Measurements from ENCODE around the gene CROCC.

Gene CROCC

DNA sequence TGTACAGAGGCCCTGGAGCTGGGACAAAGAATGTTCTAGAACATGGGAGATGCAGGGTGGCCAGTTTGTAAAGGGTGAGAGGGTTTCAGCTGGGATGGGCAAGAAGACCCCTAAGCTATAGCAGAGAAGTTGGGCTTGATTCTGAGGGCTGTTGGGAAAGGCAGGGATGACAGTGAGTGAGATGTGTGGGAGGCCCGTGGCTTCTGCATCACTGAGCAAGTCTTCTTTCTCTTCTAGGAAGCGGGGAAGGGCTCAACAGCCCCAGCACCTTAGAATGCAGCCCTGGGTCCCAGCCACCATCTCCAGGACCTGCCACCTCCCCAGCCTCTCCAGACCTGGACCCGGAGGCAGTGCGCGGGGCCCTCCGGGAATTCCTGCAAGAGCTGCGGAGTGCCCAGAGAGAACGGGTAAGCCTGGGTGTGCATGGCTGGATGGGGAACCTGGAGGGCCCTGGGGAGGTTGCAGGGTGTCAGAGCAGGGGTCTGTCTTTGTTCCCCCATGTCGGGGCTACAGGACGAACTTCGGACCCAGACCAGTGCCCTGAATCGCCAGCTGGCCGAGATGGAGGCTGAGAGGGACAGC lies 43.8 kb downstream of the CROCC start:
- FAIRE-seq (no peak), DNase-seq (ENCODE audit: insufficient read length, low spot score) (no peak)

- no peak for FAIRE-seq
- no peak for DNase-seq (ENCODE audit: insufficient read length, low spot score)
Measured at GRCh38 chr1:16966282-16966681, 44.6 kb downstream of the CROCC start.

GRCh38 chr1:16967095-16967575 lies 45.4 kb downstream of the CROCC start:
- no peak for FAIRE-seq
- no peak for DNase-seq (ENCODE audit: insufficient read length, low spot score)

GRCh38 chr1:16967962-16968361 lies 46.2 kb downstream of the CROCC start:
- FAIRE-seq: no peak
- no peak for DNase-seq (ENCODE audit: insufficient read length, low spot score)

GRCh38 chr1:16968372-16968771 lies 46.6 kb downstream of the CROCC start:
- FAIRE-seq: no peak

GRCh38 chr1:16969057-16969611 lies 47.4 kb downstream of the CROCC start:
- FAIRE-seq (no peak), DNase-seq (ENCODE audit: insufficient read length, low spot score) (no peak)

More at GRCh38 chr1:16968372-16968771, 46.6 kb downstream of the CROCC start:
- no peak for DNase-seq (ENCODE audit: insufficient read length, low spot score)

GRCh38 chr1:16969651-16970050 lies 47.9 kb downstream of the CROCC start:
- no peak for FAIRE-seq
- DNase-seq (ENCODE audit: insufficient read length, low spot score): no peak

DNA sequence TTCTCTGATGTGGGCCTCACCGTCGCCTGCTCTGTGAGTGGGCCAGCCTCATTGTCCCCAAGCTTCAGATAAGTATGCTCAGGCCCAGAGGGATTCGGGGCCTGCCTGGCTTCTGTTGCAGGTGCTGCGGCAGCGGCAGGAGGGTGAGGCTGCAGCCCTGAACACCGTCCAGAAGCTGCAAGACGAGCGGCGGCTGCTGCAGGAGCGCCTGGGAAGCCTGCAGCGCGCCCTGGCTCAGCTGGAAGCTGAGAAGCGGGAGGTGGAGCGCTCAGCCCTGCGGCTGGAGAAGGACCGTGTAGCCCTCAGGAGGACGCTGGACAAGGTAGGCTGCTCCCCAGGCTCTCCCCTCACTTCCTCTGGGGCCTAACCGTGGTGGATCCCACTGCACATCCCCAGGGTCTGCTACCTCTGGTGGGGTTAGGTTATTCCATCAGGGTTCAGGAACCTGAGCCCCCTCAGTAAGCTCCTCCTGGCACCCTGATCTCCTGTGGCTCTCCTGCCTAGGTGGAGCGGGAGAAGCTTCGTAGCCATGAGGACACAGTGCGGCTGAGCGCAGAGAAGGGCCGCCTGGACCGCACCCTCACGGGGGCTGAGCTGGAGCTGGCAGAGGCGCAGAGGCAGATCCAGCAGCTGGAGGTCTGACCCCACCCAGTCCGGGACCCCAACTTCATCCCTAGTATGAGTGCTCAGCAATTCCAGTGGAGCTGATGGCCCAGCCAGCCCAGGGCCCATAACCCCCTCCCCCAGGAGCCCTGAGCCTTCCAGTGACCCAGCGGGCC lies 48.6 kb downstream of the CROCC start:
- FAIRE-seq: no peak
- no peak for DNase-seq (ENCODE audit: insufficient read length, low spot score)

DNA sequence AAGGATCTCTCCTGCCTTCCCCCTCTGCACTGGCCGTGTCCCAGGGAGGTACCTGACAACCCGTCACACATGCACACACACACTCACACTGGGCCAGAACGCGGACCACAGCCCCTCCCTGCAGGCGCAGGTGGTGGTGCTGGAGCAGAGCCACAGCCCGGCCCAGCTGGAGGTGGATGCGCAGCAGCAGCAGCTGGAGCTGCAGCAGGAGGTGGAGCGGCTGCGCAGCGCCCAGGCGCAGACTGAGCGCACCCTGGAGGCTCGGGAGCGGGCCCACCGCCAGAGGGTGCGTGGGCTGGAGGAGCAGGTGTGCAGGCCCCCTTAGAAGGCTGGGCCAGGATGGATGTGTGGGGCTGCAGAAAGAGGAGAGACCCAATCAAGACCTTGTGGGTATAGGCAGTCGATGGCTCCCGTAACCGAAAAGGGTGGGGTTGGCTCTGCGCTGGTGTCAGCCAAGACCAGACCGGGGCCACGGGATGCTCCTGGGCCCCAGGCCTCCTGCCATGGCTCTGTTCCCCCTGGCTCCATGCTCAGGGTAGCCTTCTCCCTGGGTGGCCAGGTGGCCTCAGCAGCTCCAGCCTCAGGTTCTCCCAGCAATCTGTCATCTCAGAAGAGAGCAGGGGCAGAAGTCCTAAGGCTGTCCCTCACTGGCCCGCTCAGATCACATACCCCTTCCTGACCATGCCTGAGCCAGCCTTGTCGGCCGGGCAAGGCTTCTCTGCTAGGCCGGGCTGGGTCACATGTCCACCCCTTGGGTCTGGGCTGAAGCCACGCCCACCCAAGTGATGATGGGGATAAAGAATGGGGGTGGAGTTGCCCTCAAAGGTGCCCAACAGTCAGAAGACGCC lies 49.8 kb downstream of the CROCC start:
- no peak for FAIRE-seq

GRCh38 chr1:16972189-16972895 lies 50.6 kb downstream of the CROCC start:
- FAIRE-seq (no peak), DNase-seq (ENCODE audit: insufficient read length, low spot score) (no peak)

More for the DNA sequence above, 49.8 kb downstream of the CROCC start:
- DNase-seq (ENCODE audit: insufficient read length, low spot score): no peak

DNA sequence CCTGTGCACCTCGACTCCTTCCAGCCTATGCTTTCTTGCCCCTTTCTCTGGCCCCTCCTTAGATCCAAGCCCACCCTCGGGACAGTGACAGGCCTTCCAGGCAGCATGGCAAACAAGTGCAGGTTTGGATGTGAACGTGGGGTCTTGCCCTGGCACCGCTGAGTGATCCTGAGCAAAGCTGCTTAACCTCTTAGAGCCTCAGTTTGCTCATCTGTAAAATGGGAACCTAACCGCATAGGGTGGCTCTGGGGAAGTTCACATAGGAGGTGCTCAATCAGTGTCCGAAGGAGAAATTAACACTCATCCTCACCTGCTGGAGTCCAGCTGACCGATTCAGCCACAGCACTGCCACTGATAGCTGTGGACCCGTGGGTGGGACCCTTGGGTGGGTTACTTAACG lies 51.5 kb downstream of the CROCC start:
- no peak for DNase-seq (ENCODE audit: insufficient read length, low spot score)
- FAIRE-seq: no peak

- FAIRE-seq (no peak), DNase-seq (ENCODE audit: insufficient read length, low spot score) (no peak)
Measured at GRCh38 chr1:16975211-16975610, 53.5 kb downstream of the CROCC start.

DNA sequence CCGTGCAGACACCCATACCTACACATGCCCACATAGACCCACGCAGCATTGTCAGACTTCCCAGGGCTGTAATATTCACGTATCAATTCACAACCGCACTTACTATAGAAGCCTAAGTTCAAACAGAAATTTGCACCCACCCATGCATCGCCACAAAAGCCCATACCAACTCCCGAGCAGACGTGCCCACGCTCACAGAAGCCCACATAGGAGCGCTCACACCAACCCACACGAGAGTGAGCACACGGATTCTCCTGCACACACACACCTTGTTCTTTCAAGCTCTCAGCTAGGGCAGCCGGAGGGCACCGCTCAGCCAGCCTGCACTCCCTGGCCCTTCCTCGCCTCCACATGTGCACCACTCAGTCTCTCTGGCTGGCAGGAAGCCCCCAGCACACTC lies 54.1 kb downstream of the CROCC start:
- FAIRE-seq: no peak
- no peak for DNase-seq (ENCODE audit: insufficient read length, low spot score)

DNA sequence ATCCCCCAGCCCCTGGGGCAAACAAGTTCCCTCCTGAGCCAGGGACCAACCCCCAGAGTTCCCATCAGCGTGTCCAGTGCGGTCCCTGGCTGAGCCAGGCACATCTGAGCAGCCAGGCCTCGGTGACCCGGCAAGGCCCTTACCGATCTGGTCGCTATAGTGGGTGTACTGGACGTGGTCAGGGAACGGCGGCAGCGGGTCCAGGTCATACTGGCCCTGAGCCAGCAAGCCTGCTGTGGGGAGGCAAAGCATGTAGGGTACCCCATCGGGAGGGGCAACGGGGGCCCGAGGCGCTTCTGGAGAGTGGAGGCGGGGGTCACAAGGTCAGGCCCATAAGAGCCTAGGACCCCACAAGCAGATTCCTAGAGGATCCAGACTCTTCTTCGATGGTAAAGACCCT lies 55.2 kb downstream of the CROCC start:
- FAIRE-seq (no peak), DNase-seq (ENCODE audit: insufficient read length, low spot score) (no peak)

- no peak for FAIRE-seq
- DNase-seq (ENCODE audit: insufficient read length, low spot score): no peak
Measured at GRCh38 chr1:16977377-16977776, 55.6 kb downstream of the CROCC start.

DNA sequence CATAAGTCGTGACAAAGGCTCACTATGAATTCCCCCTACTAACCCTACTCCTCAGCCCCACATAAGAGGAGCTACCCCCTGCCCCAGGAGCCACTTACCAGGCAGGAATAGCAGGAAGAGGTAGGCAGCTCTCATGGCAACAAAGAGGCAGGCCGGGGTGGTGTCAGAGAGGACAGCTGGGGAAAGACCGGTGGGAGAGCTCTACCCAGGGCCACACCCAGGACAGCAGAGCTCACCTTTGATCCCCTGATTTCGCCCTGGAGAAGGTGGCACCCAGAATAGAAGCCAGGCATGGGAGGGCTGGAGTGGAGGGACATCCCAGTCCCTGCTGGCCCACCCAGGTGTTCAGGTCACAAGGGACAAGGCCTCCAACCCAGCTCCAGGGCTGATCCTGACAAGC lies 56.4 kb downstream of the CROCC start:
- DNase-seq (ENCODE audit: insufficient read length, low spot score): no peak
- no peak for FAIRE-seq

- DNase-seq (ENCODE audit: insufficient read length, low spot score): no peak
- FAIRE-seq: no peak
Measured at GRCh38 chr1:16978567-16979474, 57.1 kb downstream of the CROCC start.

DNA sequence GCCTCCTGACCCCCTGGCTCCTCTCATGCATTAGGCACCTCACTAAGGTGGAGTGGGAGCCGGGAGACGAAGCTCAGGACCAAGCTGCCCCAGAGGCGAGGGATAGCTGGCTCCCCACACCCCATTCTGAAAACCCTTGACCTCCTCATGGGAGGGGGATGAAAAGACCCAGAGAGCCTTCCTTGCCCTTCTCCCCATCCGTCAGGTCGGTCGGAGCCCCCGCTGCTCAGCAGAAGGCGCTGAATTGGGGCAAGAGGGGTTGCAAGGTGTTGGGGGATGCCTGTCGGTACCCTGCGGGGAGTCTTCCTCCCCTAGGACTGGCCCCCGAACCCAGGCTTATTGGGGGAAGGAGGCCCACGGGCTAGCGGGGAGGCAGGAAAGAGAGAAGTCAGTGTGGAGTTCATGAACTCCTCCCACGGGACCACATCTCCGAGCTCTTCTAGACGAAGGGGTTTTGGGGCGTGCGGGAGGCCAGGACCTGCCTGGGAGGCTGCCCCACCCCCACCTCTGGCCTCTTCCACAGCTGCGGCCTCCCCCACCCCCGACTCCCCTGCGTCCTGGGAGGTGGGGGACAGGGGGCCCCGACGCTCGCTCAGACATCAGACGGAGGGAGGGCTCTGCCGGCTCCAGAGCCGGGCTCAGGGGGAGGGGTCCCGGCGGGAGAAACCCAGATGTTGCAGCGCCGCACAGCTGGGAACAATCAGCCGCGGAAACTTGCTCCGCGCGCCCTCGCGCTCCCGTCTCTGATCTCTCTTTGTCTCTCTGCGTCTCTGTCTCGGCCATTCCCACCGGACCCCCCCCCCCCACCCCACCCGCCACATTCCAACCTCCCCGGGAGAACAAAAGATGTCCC lies 58.0 kb downstream of the CROCC start:
- DNase-seq (ENCODE audit: insufficient read length, low spot score) (no peak), FAIRE-seq (no peak)

All from GM19239 (cell line).